H1 (cell line): ENCODE results near the gene VAV2. TPM values are rescaled to one million over a fixed set of nuclear protein-coding genes. Genes with fewer than 3 reads are reported as not detected.
A peak's percentile ranks its signal among the peaks of the same experiment; 100 is the strongest.

Source experiments
- CTCF ChIA-PET: fragments of 300-600 bp; sonication (Branson Sonifier 250); formaldehyde crosslinking; loops from one replicate; lab custom pipeline; 2021; ENCODE audit not compliant: partially characterized antibody; lab: Charles Lee
- POLR2A ChIA-PET: fragments of 300-600 bp; sonication (Branson Sonifier 250); formaldehyde crosslinking; loops from one replicate; lab custom pipeline; 2021; ENCODE audit warnings: inconsistent platforms; ENCODE audit not compliant: partially characterized antibody; lab: Charles Lee
- DNase-seq, 2 experiments: peaks; one replicate each; pipeline versions ENCODE4 v3.0.0 to v3.0.0-alpha.2; 2010 to 2022; ENCODE audit warnings: low spot score in 2 of 2, low read depth in 1 of 2, mixed read lengths in 1 of 2
- FAIRE-seq: peaks from 2 replicates; lab custom pipeline; 2011; peaks lifted over from hg19 to GRCh38; lab: Jason Lieb, UNC
- H2AFZ ChIP-seq: 2 replicates; pipeline ENCODE4 v1.8.1; 2012; ENCODE audit warnings: low read length, inconsistent platforms
- H2AK5ac ChIP-seq: 2 replicates; pipeline ENCODE4 v1.6.1; 2013; ENCODE audit warnings: low read depth, low read length
- H2BK120ac ChIP-seq: replicated peaks from 2 replicates; pipeline ENCODE3; 2013; ENCODE audit warnings: low read depth, low read length, inconsistent platforms
- H2BK12ac ChIP-seq: 2 replicates; pipeline ENCODE4 v1.6.1; 2013; ENCODE audit warnings: low read depth, low read length
- H2BK15ac ChIP-seq: 2 replicates; pipeline ENCODE4 v1.6.1; 2013; ENCODE audit warnings: low read length
- H2BK20ac ChIP-seq: 2 replicates; pipeline ENCODE4 v1.6.1; 2013; ENCODE audit warnings: low read length
- H2BK5ac ChIP-seq: 2 replicates; pipeline ENCODE4 v1.6.1; 2013; ENCODE audit warnings: low read depth, low read length
- H3K14ac ChIP-seq: 2 replicates; pipeline ENCODE4 v1.6.1; 2013; ENCODE audit warnings: inconsistent platforms; ENCODE audit not compliant: insufficient read length
- H3K18ac ChIP-seq: 2 replicates; pipeline ENCODE4 v1.6.1; 2013; ENCODE audit warnings: low read length; ENCODE audit errors: extremely low read depth
- H3K23ac ChIP-seq: 2 replicates; pipeline ENCODE4 v1.6.1; 2013; ENCODE audit warnings: inconsistent platforms; ENCODE audit not compliant: insufficient read length
- H3K23me2 ChIP-seq: 2 replicates; pipeline ENCODE4 v1.6.1; 2013; ENCODE audit warnings: low read depth, low read length
- H3K27ac ChIP-seq: 2 replicates; pipeline ENCODE4 v1.6.1; 2011; ENCODE audit warnings: low read depth, low read length, inconsistent platforms
- H3K27me3 ChIP-seq, 4 experiments: replicated peaks in 1 of 4; 1 replicate in 1 of 4; 2 replicates in 3 of 4; pipeline versions ENCODE4 v1.6.1 to v1.8.1; 2011 to 2013; ENCODE audit warnings: low read length in 3 of 4, mild to moderate bottlenecking in 3 of 4, inconsistent platforms in 2 of 4, mixed read lengths in 2 of 4, moderate library complexity in 1 of 4; ENCODE audit not compliant: control insufficient read depth in 3 of 4, insufficient read depth in 3 of 4; ENCODE audit errors: extremely low read depth in 1 of 4
- H3K36me3 ChIP-seq, 4 experiments: 2 replicates each; pipeline versions ENCODE4 v1.6.1 to v1.8.1; 2011 to 2013; ENCODE audit warnings: mild to moderate bottlenecking in 4 of 4, low read length in 3 of 4, moderate library complexity in 2 of 4, control low read depth in 1 of 4, inconsistent platforms in 1 of 4; ENCODE audit not compliant: insufficient read depth in 4 of 4, control insufficient read depth in 2 of 4
- H3K4ac ChIP-seq: replicated peaks from 2 replicates; pipeline ENCODE3; 2013; ENCODE audit warnings: low read length, low read depth, mixed read lengths, inconsistent platforms; ENCODE audit not compliant: insufficient read length
- H3K4me1 ChIP-seq, 4 experiments: replicated peaks in 1 of 4; 1 replicate in 1 of 4; 2 replicates in 3 of 4; pipeline versions ENCODE4 v1.6.1 to v1.8.1; 2011 to 2013; ENCODE audit warnings: low read length in 3 of 4, inconsistent platforms in 2 of 4, mixed read lengths in 1 of 4; ENCODE audit not compliant: insufficient read depth in 4 of 4, control insufficient read depth in 3 of 4
- H3K4me2 ChIP-seq, 2 experiments: 2 replicates each; pipeline versions ENCODE4 v1.6.1 to v1.8.1; 2011 to 2013; ENCODE audit warnings: low read depth in 2 of 2, low read length in 2 of 2, control low read depth in 1 of 2, inconsistent platforms in 1 of 2, mild to moderate bottlenecking in 1 of 2; ENCODE audit not compliant: insufficient read depth in 1 of 2
- H3K4me3 ChIP-seq, 4 experiments: fragments of 200-600, 300-600 bp in 1 of 4; sonication (generic), shearing (Covaris generic), sonication (Bioruptor Twin) in 1 of 4; 2 replicates each; pipeline versions ENCODE4 v1.5.1 to v1.8.1; 2011 to 2016; ENCODE audit warnings: low read length in 4 of 4, low read depth in 3 of 4, control low read depth in 2 of 4, inconsistent platforms in 2 of 4, mild to moderate bottlenecking in 2 of 4, mixed read lengths in 1 of 4, moderate library complexity in 1 of 4; ENCODE audit not compliant: insufficient read depth in 2 of 4; ENCODE audit errors: extremely low read depth in 1 of 4
- H3K56ac ChIP-seq: replicated peaks from 2 replicates; pipeline ENCODE3; 2013; ENCODE audit warnings: low read depth, mild to moderate bottlenecking, mixed read lengths, low read length, inconsistent platforms; ENCODE audit not compliant: insufficient read length
- H3K79me1 ChIP-seq: 2 replicates; pipeline ENCODE4 v1.6.1; 2013; ENCODE audit warnings: low read depth, low read length, control low read depth
- H3K79me2 ChIP-seq, 2 experiments: 2 replicates each; pipeline versions ENCODE4 v1.6.1 to v1.8.1; 2012 to 2013; ENCODE audit warnings: low read length in 2 of 2, mild to moderate bottlenecking in 2 of 2, inconsistent platforms in 1 of 2; ENCODE audit not compliant: insufficient read depth in 2 of 2, control insufficient read depth in 1 of 2
- H3K9ac ChIP-seq, 4 experiments: replicated peaks in 1 of 4; 1 replicate in 1 of 4; 2 replicates in 3 of 4; pipeline versions ENCODE4 v1.6.1 to v1.8.1; 2011 to 2013; ENCODE audit warnings: low read depth in 3 of 4, low read length in 3 of 4, control low read depth in 2 of 4, mild to moderate bottlenecking in 2 of 4, moderate library complexity in 2 of 4, inconsistent platforms in 1 of 4; ENCODE audit errors: extremely low read depth in 1 of 4
- H3K9me3 ChIP-seq, 2 experiments: 2 replicates each; pipeline versions ENCODE4 v1.6.1 to v1.8.1; 2012 to 2013; ENCODE audit warnings: mild to moderate bottlenecking in 2 of 2, moderate library complexity in 2 of 2, control low read depth in 1 of 2, inconsistent platforms in 1 of 2, low read depth in 1 of 2, low read length in 1 of 2, mixed read lengths in 1 of 2; ENCODE audit not compliant: insufficient read depth in 2 of 2
- H4K20me1 ChIP-seq, 2 experiments: replicated peaks in 1 of 2; 2 replicates each; pipeline versions ENCODE3 to v1.8.1; 2011 to 2013; ENCODE audit warnings: inconsistent platforms in 2 of 2, low read length in 2 of 2, mild to moderate bottlenecking in 1 of 2; ENCODE audit not compliant: insufficient read depth in 2 of 2, control insufficient read depth in 1 of 2
- H4K5ac ChIP-seq: 2 replicates; pipeline ENCODE4 v1.6.1; 2013; ENCODE audit warnings: low read length, low read depth, mixed read lengths, inconsistent platforms; ENCODE audit not compliant: insufficient read length
- H4K8ac ChIP-seq: 2 replicates; pipeline ENCODE4 v1.8.0; 2013; ENCODE audit warnings: mild to moderate bottlenecking, moderate library complexity, low read length, inconsistent platforms; ENCODE audit not compliant: insufficient read depth; ENCODE audit errors: extremely low read depth
- H4K91ac ChIP-seq: replicated peaks from 2 replicates; pipeline ENCODE3; 2013; ENCODE audit warnings: low read length, mixed read lengths, inconsistent platforms; ENCODE audit not compliant: insufficient read length
- BRCA1 ChIP-seq: IDR thresholded peaks from 2 replicates; pipeline ENCODE4 v1.6.1; 2012; ENCODE audit warnings: low read depth, low read length, improper control_type of control experiment
- CBX5 ChIP-seq: fragments of 300-800, 300-1000 bp; sonication (generic); IDR thresholded peaks from 2 replicates; pipeline ENCODE4 v1.7.1; 2016; ENCODE audit warnings: antibody characterized with exemption, low read length, low read depth
- CEBPB ChIP-seq: IDR thresholded peaks from 2 replicates; pipeline ENCODE4 v1.6.1; 2012; ENCODE audit warnings: low read depth, low read length
- CREB1 ChIP-seq: IDR thresholded peaks from 2 replicates; pipeline ENCODE4 v1.6.1; 2012; ENCODE audit warnings: inconsistent platforms
- EP300 ChIP-seq, 2 experiments: IDR thresholded peaks; 1 replicate in 1 of 2; 2 replicates in 1 of 2; pipeline ENCODE4 v1.6.1; 2011 to 2012; ENCODE audit warnings: low read depth in 2 of 2, low read length in 2 of 2, mild to moderate bottlenecking in 2 of 2, borderline replicate concordance in 1 of 2, inconsistent platforms in 1 of 2, moderate library complexity in 1 of 2
- GTF2F1 ChIP-seq: IDR thresholded peaks from 2 replicates; pipeline ENCODE4 v1.6.1; 2012; ENCODE audit warnings: low read depth, low read length, improper control_type of control experiment, borderline replicate concordance
- MAFK ChIP-seq: IDR thresholded peaks from 2 replicates; pipeline ENCODE4 v1.6.1; 2012; ENCODE audit warnings: low read depth, mild to moderate bottlenecking, improper control_type of control experiment, low read length
- PHF8 ChIP-seq: fragments of 200-600 bp; sonication (generic); conservative IDR thresholded peaks from 2 replicates; pipeline ENCODE4 v1.7.1; 2012; ENCODE audit warnings: low read depth, mild to moderate bottlenecking, inconsistent platforms, low read length, moderate library complexity
- POLR2A ChIP-seq, 2 experiments: IDR thresholded peaks; 1 replicate in 1 of 2; 2 replicates in 1 of 2; pipeline ENCODE4 v1.6.1; 2011; ENCODE audit warnings: low read depth in 2 of 2, low read length in 2 of 2, mild to moderate bottlenecking in 2 of 2; ENCODE audit errors: control extremely low read depth in 1 of 2
- RAD21 ChIP-seq, 2 experiments: IDR thresholded peaks in 1 of 2; conservative IDR thresholded peaks in 1 of 2; 2 replicates each; pipeline ENCODE4 v1.6.1; 2011; ENCODE audit warnings: low read depth in 2 of 2, low read length in 2 of 2, improper control_type of control experiment in 1 of 2, inconsistent platforms in 1 of 2, mild to moderate bottlenecking in 1 of 2, moderate library complexity in 1 of 2
- TCF12 ChIP-seq: IDR thresholded peaks from 2 replicates; pipeline ENCODE4 v1.6.1; 2011; ENCODE audit warnings: low read depth, mild to moderate bottlenecking, low read length
- TEAD4 ChIP-seq: IDR thresholded peaks from 2 replicates; pipeline ENCODE4 v1.6.1; 2012; ENCODE audit warnings: low read depth, low read length, inconsistent platforms, mixed read lengths
- WGBS, 2 experiments: shearing (Covaris generic) in 1 of 2; methylation state at CpG; one replicate each; pipeline versions ENCODE4 v1.1.6 to v1.1.7; 2013 to 2015; ENCODE audit warnings: low lambda C conversion rate in 2 of 2, mixed read lengths in 2 of 2, inconsistent platforms in 1 of 2, low coverage in 1 of 2, missing lambda C conversion rate in 1 of 2; ENCODE audit not compliant: insufficient replicate concordance in 2 of 2, insufficient coverage in 1 of 2, insufficient read length in 1 of 2; ENCODE audit errors: extremely low coverage in 1 of 2, missing lambda C conversion rate in 1 of 2; 5-methylcytosine and 5-hydroxymethylcytosine counted together
- polyA plus RNA-seq, 7 experiments: library from polyadenylated mRNA; depleted of rRNA in 3 of 7; stranded (reverse) in 5 of 7; unstranded in 2 of 7; fragments of >200 nt in 5 of 7; fragments of 200-250 nt in 2 of 7; gene quantifications; 1 replicate in 5 of 7; 2 replicates in 1 of 7; 4 replicates in 1 of 7; pipeline versions ENCODE4 v1.2.1 to v1.2.3, GENCODE V29; 2011 to 2013; ENCODE audit warnings: missing spikeins in 2 of 7, mixed read lengths in 2 of 7
- total RNA-seq: library from RNA; stranded (reverse); fragmentation: NEBNext Ultra II Directional; extraction: Animal tissue kit (Norgen Biotek cat#: 25700); gene quantifications from 2 replicates; pipeline ENCODE4 v1.2.1, GENCODE V29; 2021
- TF ChIP-seq, protein P1 (sequence below): IDR thresholded peaks from 2 replicates; pipeline ENCODE4 v1.6.1; 2012; ENCODE audit warnings: low read length, inconsistent platforms

VAV2 gene
- total and polyA plus RNA-seq, 2 of the 8 experiments (the other 6 are each of a cell fraction or from before 2014, with no cell fraction given): 13.6 to 37.6 TPM

- FAIRE-seq (no peak), DNase-seq (peak in 1 of 2 experiments; percentile 44)
- Histone ChIP-seq H4K20me1 (peaks cover 1 to 3% of the 10 kb centered on the region in 2 experiments), H2BK12ac (no peak overlapping the region), H3K56ac (no peak overlapping the region), H3K36me3 (no peaks in the 10 kb centered on the region), H3K27me3 (no peaks in the 10 kb centered on the region; a peak in 1 of 7 replicates), H3K4me2 (no peak overlapping the region), H2BK20ac (no peak overlapping the region), H2AFZ (no peak overlapping the region), H3K23ac (no peak overlapping the region), H3K23me2 (no peaks in the 10 kb centered on the region; the same call in 1 of the 2 replicates), H3K9me3 (peaks cover 0 to 5% of the 10 kb centered on the region in 2 experiments; a peak in 1 of 4 replicates), H3K9ac (no peak overlapping the region), H4K91ac (no peak overlapping the region), H3K27ac (no peak overlapping the region), H4K8ac (no peak overlapping the region), H4K5ac (no peak overlapping the region), H3K4me1 (no peaks in the 10 kb centered on the region; a peak in 1 of 7 replicates), H2BK5ac (no peak overlapping the region), H2BK120ac (no peak overlapping the region), H2BK15ac (no peak overlapping the region), H3K4me3 (no peak overlapping the region), H3K79me2 (no peaks in the 10 kb centered on the region), H3K14ac (no peak overlapping the region), H3K18ac (no peak overlapping the region), H3K79me1 (no peaks in the 10 kb centered on the region), H3K4ac (no peak overlapping the region), H2AK5ac (no peak overlapping the region)
- TF ChIP-seq MAFK (no peak), EP300 (IDR thresholded peaks at IDR 0.05; ENCODE audit: borderline replicate concordance in 1 of 2, low read depth in 2 of 2, low read length in 2 of 2) (no peak), PHF8 (no peak), TEAD4 (no peak), RAD21 (IDR thresholded peaks at IDR 0.05 in 1 of 2, conservative IDR thresholded peaks at IDR 0.05 in 1 of 2; ENCODE audit: low read depth in 2 of 2, low read length in 2 of 2) (no peak), TCF12 (no peak), CBX5 (no peak), BRCA1 (no peak), POLR2A (IDR thresholded peaks at IDR 0.05; ENCODE audit: control extremely low read depth in 1 of 2, low read depth in 2 of 2, low read length in 2 of 2) (no peak), GTF2F1 (no peak), CEBPB (no peak), CREB1 (no peak)
- TF ChIP-seq, protein P1, sequence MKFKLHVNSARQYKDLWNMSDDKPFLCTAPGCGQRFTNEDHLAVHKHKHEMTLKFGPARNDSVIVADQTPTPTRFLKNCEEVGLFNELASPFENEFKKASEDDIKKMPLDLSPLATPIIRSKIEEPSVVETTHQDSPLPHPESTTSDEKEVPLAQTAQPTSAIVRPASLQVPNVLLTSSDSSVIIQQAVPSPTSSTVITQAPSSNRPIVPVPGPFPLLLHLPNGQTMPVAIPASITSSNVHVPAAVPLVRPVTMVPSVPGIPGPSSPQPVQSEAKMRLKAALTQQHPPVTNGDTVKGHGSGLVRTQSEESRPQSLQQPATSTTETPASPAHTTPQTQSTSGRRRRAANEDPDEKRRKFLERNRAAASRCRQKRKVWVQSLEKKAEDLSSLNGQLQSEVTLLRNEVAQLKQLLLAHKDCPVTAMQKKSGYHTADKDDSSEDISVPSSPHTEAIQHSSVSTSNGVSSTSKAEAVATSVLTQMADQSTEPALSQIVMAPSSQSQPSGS: no peak
- ChIA-PET CTCF (interaction anchor here (1.0 to 3.2 kb wide), 5 partner anchors 9 to 24 kb away, joined by 3 to 22 read pairs (median 3); no protein-coding TSS in a partner anchor), POLR2A (interaction anchor here (1.3 kb wide), 1 partner anchor 10 kb away, joined by 3 read pairs; no protein-coding TSS in a partner anchor)
- WGBS, 2 experiments: 89% methylated on average over 11 of the region's 11 CpGs; no CpG with 5 or more reads in 1 of the 2 experiments
Measured at GRCh38 chr9:133759946-133760345, 232.2 kb downstream of the VAV2 start.
